Brain microvascular endothelial cell (primary cell): ENCODE results near the gene RCAN1.

ENCODE experiments used
- DNase-seq: peaks from one replicate; pipeline ENCODE4 v3.0.0-alpha.2; 2020
- H3K27ac ChIP-seq: fragments of 250-450 bp; sonication (Bioruptor Pico); 2 replicates; pipeline ENCODE4 v1.5.1; 2020; ENCODE audit warnings: mild to moderate bottlenecking, moderate library complexity
- H3K27me3 ChIP-seq: fragments of 250-450 bp; sonication (Bioruptor Pico); replicated peaks from 2 replicates; pipeline ENCODE4 v1.5.1; 2020; ENCODE audit warnings: mild to moderate bottlenecking
- H3K36me3 ChIP-seq: fragments of 250-450 bp; sonication (Bioruptor Pico); replicated peaks from 2 replicates; pipeline ENCODE4 v1.5.1; 2020; ENCODE audit warnings: mild to moderate bottlenecking
- H3K4me3 ChIP-seq: 2 replicates; pipeline ENCODE4 v1.5.1; 2011; ENCODE audit warnings: low read depth, mild to moderate bottlenecking, control low read depth, low read length, moderate library complexity
- in situ Hi-C: cut with HindIII; loops from 2 replicates; pipeline ENCODE4 v1.10.0; 2017; ENCODE audit warnings: low sequenced_read_pairs, low pct_ligation_motif_present
- TF ChIP-seq, protein P1 (sequence below): IDR thresholded peaks from 2 replicates; pipeline ENCODE4 v1.5.1; 2011; ENCODE audit warnings: low read depth, mild to moderate bottlenecking, moderate library complexity, low read length, control low read depth, inconsistent platforms; ENCODE audit errors: missing control alignments

RCAN1 gene

GRCh38 chr21:34520764-34521508 is 94.0 kb downstream of the RCAN1 start:
- TF ChIP-seq, protein P1, sequence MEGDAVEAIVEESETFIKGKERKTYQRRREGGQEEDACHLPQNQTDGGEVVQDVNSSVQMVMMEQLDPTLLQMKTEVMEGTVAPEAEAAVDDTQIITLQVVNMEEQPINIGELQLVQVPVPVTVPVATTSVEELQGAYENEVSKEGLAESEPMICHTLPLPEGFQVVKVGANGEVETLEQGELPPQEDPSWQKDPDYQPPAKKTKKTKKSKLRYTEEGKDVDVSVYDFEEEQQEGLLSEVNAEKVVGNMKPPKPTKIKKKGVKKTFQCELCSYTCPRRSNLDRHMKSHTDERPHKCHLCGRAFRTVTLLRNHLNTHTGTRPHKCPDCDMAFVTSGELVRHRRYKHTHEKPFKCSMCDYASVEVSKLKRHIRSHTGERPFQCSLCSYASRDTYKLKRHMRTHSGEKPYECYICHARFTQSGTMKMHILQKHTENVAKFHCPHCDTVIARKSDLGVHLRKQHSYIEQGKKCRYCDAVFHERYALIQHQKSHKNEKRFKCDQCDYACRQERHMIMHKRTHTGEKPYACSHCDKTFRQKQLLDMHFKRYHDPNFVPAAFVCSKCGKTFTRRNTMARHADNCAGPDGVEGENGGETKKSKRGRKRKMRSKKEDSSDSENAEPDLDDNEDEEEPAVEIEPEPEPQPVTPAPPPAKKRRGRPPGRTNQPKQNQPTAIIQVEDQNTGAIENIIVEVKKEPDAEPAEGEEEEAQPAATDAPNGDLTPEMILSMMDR: no peak
- H3K27me3 ChIP-seq: no peaks in the 10 kb centered on the region
- no peak overlapping the region for H3K27ac ChIP-seq
- H3K36me3 ChIP-seq: peaks cover 53% of the 10 kb centered on the region
- no peak overlapping the region for H3K4me3 ChIP-seq
- no peak for DNase-seq
- in situ Hi-C loops: no loop called here

- no peak overlapping the region for H3K4me3 ChIP-seq
- DNase-seq: no peak
- in situ Hi-C loops: no loop called here
- H3K27me3 ChIP-seq: no peaks in the 10 kb centered on the region
- no peak overlapping the region for H3K27ac ChIP-seq
- peaks cover 53% of the 10 kb centered on the region for H3K36me3 ChIP-seq
- TF ChIP-seq, protein P1: no peak
Observed at GRCh38 chr21:34520281-34520680, 94.6 kb downstream of the RCAN1 start.

GRCh38 chr21:34519694-34520093 is 95.2 kb downstream of the RCAN1 start:
- TF ChIP-seq, protein P1: no peak
- H3K27me3 ChIP-seq: no peaks in the 10 kb centered on the region
- no peak overlapping the region for H3K4me3 ChIP-seq
- in situ Hi-C loops: no loop called here
- DNase-seq: no peak
- H3K36me3 ChIP-seq: peaks cover 51% of the 10 kb centered on the region
- H3K27ac ChIP-seq: no peak overlapping the region

DNA sequence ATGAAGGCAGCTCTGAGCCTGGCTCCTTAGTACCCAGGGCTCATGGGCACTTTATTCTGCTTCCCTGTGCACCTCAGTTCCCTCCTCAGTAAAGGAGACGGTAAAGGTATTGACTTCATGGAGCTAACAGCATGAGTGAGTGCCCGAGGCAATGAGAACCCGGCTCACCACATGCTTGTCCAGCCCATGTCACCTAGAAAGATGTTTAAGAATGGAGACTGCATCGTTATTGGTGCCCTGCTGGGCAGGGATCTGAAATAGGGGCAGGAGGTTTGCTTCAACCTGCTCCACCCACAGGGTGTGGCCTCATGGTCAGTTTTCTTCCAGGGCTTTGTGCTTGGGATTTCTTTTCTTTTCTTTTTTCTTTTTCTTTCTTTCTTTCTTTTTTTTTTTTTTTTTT is 95.9 kb downstream of the RCAN1 start:
- Histone ChIP-seq H3K36me3 (peaks cover 51% of the 10 kb centered on the region), H3K27ac (no peak overlapping the region), H3K27me3 (no peaks in the 10 kb centered on the region), H3K4me3 (no peak overlapping the region)
- in situ Hi-C loops: no loop called here
- no peak for DNase-seq
- TF ChIP-seq, protein P1: no peak

DNA sequence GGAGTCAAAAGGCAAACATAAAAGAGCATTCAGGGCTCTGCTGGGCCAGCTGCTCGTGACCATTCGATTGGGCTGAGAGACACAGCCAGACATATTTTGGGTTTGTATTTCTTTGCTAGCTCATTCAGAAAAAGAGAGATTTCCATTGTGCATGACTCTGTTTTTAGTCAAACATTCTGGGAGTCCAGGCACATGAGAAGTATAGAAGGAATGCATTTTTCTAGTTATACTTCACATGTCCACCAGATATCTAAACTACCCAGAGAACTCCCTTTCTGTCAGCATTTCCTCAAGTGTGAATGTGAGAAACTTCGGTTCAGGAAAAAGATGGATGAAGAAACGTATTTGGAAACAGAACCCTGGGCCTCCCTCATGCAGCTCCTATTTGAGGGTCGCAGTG is 96.6 kb downstream of the RCAN1 start:
- Histone ChIP-seq H3K36me3 (peaks cover 51% of the 10 kb centered on the region), H3K27me3 (no peaks in the 10 kb centered on the region), H3K4me3 (no peak overlapping the region), H3K27ac (no peak overlapping the region)
- DNase-seq: no peak
- in situ Hi-C loops: no loop called here
- TF ChIP-seq, protein P1: no peak
